Mesothelial cell of epicardium (in vitro differentiated cells): ENCODE measurements around the gene ATAD2B. TPM values are rescaled to one million over a fixed set of nuclear protein-coding genes. Genes with fewer than 3 reads are reported as not detected.

Experiments
- DNase-seq, 2 experiments: peaks; one replicate each; pipeline ENCODE4 v3.0.0; 2021; ENCODE audit warnings: low spot score in 2 of 2; ENCODE audit not compliant: unreplicated experiment in 2 of 2
- H3K27ac Mint-ChIP-seq: 2 replicates; pipeline ENCODE4 v1.8.0; 2021; ENCODE audit warnings: mixed read lengths
- H3K27me3 Mint-ChIP-seq: 2 replicates; pipeline ENCODE4 v1.8.0; 2021; ENCODE audit warnings: low read depth, mixed read lengths
- H3K36me3 Mint-ChIP-seq: 2 replicates; pipeline ENCODE4 v1.8.0; 2021; ENCODE audit warnings: mixed read lengths
- H3K4me1 Mint-ChIP-seq: 2 replicates; pipeline ENCODE4 v1.8.0; 2021; ENCODE audit warnings: mixed read lengths
- H3K4me3 Mint-ChIP-seq: 2 replicates; pipeline ENCODE4 v1.8.0; 2021; ENCODE audit warnings: mild to moderate bottlenecking, moderate library complexity, mixed read lengths
- H3K9me3 Mint-ChIP-seq: 2 replicates; pipeline ENCODE4 v1.8.0; 2021; ENCODE audit warnings: mixed read lengths
- CTCF ChIP-seq: fragments of 200-600 bp; sonication (generic); IDR thresholded peaks from one replicate; pipeline ENCODE4 v1.5.0; 2021; ENCODE audit warnings: antibody characterized with exemption; ENCODE audit not compliant: unreplicated experiment
- total RNA-seq: library from RNA; stranded (reverse); gene quantifications from 3 replicates; pipeline ENCODE4 v1.2.1, GENCODE V29; 2021

Gene ATAD2B
- total RNA-seq, 1 donor from 2014 or later, result 35.6 TPM

DNA sequence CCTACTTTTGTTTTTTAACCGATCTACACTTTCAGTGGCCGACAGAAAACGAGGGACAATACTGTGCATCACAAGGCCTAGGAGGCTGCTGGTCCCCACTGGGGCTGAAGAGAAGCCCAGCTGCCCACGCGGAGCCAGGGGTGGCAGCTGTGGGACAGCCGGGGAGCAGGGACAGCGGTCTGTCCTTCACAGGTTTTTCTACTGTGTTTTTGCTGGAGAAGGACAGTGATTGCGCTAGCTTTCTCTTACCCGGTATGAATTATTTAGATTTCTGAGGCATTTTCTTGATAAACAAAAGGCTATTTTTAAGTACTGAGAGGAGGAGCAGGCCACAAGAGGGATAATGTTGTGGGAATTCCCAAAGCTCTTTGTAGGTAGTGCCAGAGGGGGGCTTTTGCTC is 219.8 kb downstream of the ATAD2B start:
- no peak for TF ChIP-seq CTCF
- no peak for DNase-seq
- H3K27ac Mint-ChIP-seq, result peak overlapping the region; percentile 35
- H3K9me3 Mint-ChIP-seq, result no peaks in the 10 kb centered on the region
- H3K27me3 Mint-ChIP-seq, result no peaks in the 10 kb centered on the region
- H3K36me3 Mint-ChIP-seq, result peaks cover 37% of the 10 kb centered on the region
- H3K4me1 Mint-ChIP-seq, result peaks cover 9% of the 10 kb centered on the region
- H3K4me3 Mint-ChIP-seq, result no peak overlapping the region

DNA sequence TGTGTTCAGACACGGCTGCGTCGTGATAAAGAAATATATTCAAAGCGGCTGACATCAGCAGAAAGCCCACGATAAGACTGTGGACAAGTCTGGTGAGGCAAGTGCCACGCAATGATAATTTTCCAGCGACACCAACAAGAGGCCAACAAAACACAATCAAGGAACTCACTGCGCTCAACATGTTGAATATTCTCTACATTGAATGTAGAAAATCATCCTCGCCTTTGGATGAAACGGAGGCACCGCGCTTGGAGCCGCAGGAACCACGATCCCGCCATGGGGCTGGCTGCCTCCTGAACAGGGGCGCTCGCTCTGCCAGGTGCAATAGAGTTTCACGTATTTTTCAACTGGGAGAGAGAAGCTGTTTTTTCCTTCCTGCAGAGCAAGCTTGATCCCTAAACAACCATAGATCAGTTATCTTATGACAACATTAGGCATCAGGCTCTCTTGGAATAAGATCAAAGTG is 220.3 kb downstream of the ATAD2B start:
- Mint-ChIP-seq H3K36me3 (peaks cover 37% of the 10 kb centered on the region), H3K9me3 (no peaks in the 10 kb centered on the region), H3K27ac (peak overlapping the region; percentile 35), H3K4me1 (peaks cover 9% of the 10 kb centered on the region), H3K4me3 (no peak overlapping the region), H3K27me3 (no peaks in the 10 kb centered on the region)
- no peak for DNase-seq
- TF ChIP-seq CTCF, result no peak

- no peak for DNase-seq
- TF ChIP-seq CTCF, result no peak
- Mint-ChIP-seq H3K4me3 (no peak overlapping the region), H3K27ac (no peak overlapping the region), H3K9me3 (no peaks in the 10 kb centered on the region), H3K36me3 (peaks cover 40% of the 10 kb centered on the region), H3K27me3 (no peaks in the 10 kb centered on the region), H3K4me1 (peaks cover 9% of the 10 kb centered on the region)
Observed at GRCh38 chr2:23705771-23706612, 220.9 kb downstream of the ATAD2B start.

DNA sequence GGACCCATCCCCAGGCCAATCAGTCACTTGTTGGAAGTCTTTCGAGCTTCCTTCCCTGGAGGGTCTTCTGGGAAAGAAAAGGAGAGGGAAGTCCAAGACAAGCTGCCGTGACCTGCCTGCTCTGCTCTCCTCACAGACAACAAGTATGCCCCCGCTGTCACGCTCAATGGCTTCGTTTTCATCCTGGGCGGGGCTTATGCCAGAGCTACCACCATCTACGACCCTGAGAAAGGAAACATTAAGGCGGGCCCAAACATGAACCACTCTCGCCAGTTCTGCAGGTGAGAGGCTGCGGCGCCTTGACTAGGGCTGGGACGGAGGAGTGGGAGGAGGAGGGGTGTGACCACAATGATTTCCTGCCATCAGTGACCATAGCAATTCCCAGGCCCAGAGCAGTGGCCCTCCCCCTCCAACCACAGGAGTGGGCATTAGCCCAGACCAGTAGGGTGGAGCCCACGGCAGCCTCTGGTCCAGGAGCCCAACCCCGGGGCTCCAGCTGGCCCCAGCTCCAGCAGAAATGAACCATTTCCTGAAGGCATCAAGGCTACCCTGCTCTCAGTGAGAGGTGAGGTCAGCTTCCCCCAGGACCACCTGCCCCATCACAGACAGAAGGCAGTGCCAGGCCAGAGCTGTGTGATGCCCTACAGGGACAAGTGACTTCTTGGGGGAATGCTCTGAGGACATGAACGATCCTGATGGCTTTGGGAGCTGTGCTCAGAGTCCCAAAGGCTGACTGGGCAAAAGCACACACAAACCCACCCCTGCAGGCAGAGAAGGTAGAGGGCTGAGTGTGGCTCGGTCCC is 223.1 kb downstream of the ATAD2B start:
- no peaks in the 10 kb centered on the region for H3K27me3 Mint-ChIP-seq
- no peak overlapping the region for H3K4me3 Mint-ChIP-seq
- H3K36me3 Mint-ChIP-seq, result peaks cover 51% of the 10 kb centered on the region
- no peak for TF ChIP-seq CTCF
- H3K9me3 Mint-ChIP-seq, result peaks cover 10% of the 10 kb centered on the region
- DNase-seq, result no peak
- H3K4me1 Mint-ChIP-seq, result peaks cover 15% of the 10 kb centered on the region
- H3K27ac Mint-ChIP-seq, result no peak overlapping the region

DNA sequence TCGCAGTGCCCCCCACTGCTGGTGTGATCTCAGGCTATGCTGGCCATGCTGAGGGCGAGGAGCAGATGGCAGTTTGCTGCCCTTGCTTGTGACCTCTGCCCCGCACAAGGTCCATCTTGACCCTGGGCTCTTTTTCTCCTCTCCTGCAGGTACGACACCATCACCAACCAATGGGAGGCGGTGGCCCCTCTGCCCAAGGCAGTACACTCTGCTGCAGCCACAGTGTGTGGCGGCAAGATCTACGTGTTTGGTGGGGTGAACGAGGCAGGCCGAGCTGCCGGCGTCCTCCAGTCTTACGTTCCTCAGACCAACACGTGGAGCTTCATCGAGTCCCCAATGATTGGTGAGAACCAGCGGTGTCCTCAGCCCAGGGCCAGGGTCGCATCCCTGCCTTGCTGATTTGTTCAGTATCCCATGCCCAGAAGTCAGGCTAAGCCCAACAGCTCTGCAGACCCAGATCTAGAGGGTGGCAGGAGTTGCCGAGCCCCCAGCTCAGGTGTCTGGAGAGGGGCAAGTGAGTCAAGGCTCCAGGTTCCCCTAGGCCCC is 223.8 kb downstream of the ATAD2B start:
- Mint-ChIP-seq H3K36me3 (peaks cover 49% of the 10 kb centered on the region), H3K27me3 (no peaks in the 10 kb centered on the region), H3K9me3 (peaks cover 10% of the 10 kb centered on the region), H3K27ac (no peak overlapping the region), H3K4me1 (peaks cover 15% of the 10 kb centered on the region), H3K4me3 (no peak overlapping the region)
- TF ChIP-seq CTCF, result no peak
- no peak for DNase-seq
